ENCODE measurements around the gene RPL23. TPM values are rescaled to one million over a fixed set of nuclear protein-coding genes. Genes with fewer than 3 reads are reported as not detected.

RPL23 gene
- total and polyA plus RNA-seq, 10 of the 15 experiments (the other 5 are each of a cell fraction or from before 2014, with no cell fraction given): 2,200 to 4,821 (median 3,043) TPM

- TF ChIP-seq USF2 (IDR thresholded peaks at IDR 0.05; ENCODE audit: borderline replicate concordance, low read depth, low read length): no peak
- TF ChIP-seq NFXL1 (IDR thresholded peaks at IDR 0.05; ENCODE audit: borderline replicate concordance): no peak
- no peak for TF ChIP-seq SREBF2 (IDR thresholded peaks at IDR 0.05; ENCODE audit: low read length)
- no peak for TF ChIP-seq SMARCA5 (IDR thresholded peaks at IDR 0.05)
Observed at GRCh38 chr17:38809828-38810227, 43.7 kb downstream of the RPL23 start (continued).

GRCh38 chr17:38800237-38800760 lies 53.2 kb downstream of the RPL23 start:
- intact Hi-C loops (cut with micrococcal nuclease; ENCODE audit: unreplicated experiment) (loop anchor here (10.0 kb wide), 1 partner anchor 125 kb away; the partner anchor contains the start of gene EPOP), in situ Hi-C loops (cut with MboI) (no loop called here)
- ATAC-seq: no peak
- Histone ChIP-seq H3K9ac (ENCODE audit: control insufficient read depth, insufficient read depth, low read length) (peak overlapping the region; percentile 89), H3K4me2 (ENCODE audit: control insufficient read depth, insufficient read depth) (peak overlapping the region; percentile 52), H4K20me1 (ENCODE audit: control insufficient read depth, insufficient read depth) (no peaks in the 10 kb centered on the region), H3K9me3 (replicated peaks; ENCODE audit: control insufficient read depth, insufficient read depth, low read length) (no peaks in the 10 kb centered on the region), H3K27ac (ENCODE audit: control insufficient read depth, insufficient read depth) (peak overlapping the region; percentile 93), H3K4me1 (ENCODE audit: control insufficient read depth, insufficient read depth, low read length) (peaks cover 11% of the 10 kb centered on the region), H3K79me2 (ENCODE audit: control insufficient read depth, insufficient read depth, low read length) (peaks cover 31% of the 10 kb centered on the region), H2AFZ (ENCODE audit: control insufficient read depth, low read depth, low read length) (peak overlapping the region; percentile 11), H3K36me3 (ENCODE audit: control insufficient read depth in 2 of 2, insufficient read depth in 2 of 2, low read length in 1 of 2) (peaks cover 7 to 8% of the 10 kb centered on the region in 2 experiments), H3K27me3 (replicated peaks in 1 of 2; ENCODE audit: control insufficient read depth in 2 of 2, insufficient read depth in 2 of 2, low read length in 1 of 2) (no peaks in the 10 kb centered on the region), H3K4me3 (peak overlapping the region; percentile 66)
- ChIA-PET SMC1A (ENCODE audit: uncharacterized antibody, unreplicated experiment) (interaction anchor here (2.0 kb wide), 1 partner anchor 67 kb away, joined by 7 read pairs; no protein-coding TSS in a partner anchor), RAD21 (ENCODE audit: unreplicated experiment) (interaction anchor here (0.7 to 1.0 kb wide), 2 partner anchors 63 to 70 kb away, joined by 3 to 5 read pairs; partner anchors contain the start of gene LASP1), POLR2A (no interaction called here), CTCF (no interaction called here)
- FAIRE-seq: no peak
- 32% methylated on average over 14 of the region's 14 CpGs for WGBS (ENCODE audit: insufficient coverage, insufficient replicate concordance, low lambda C conversion rate, missing lambda C conversion rate)
- no TSS peak for BruUV-seq (replicated peaks)
- peak; percentile 45; the same call in 1 of the 2 replicates for TF ChIP-seq NKRF (conservative IDR thresholded peaks at IDR 0.05)
- no peak for TF ChIP-seq SMC3 (IDR thresholded peaks at IDR 0.05; ENCODE audit: borderline replicate concordance, low read length)
- no peak for TF ChIP-seq ZNF687 (IDR thresholded peaks at IDR 0.05)
- 0 out of 2 replicates have a peak, but pooled peaks have one; percentile 5 for TF ChIP-seq HDGF (IDR thresholded peaks at IDR 0.05)
- TF ChIP-seq BMI1 (IDR thresholded peaks at IDR 0.05; ENCODE audit: borderline replicate concordance): peak; percentile 42; the same call in 1 of the 2 replicates
- no peak for TF ChIP-seq IKZF2 (IDR thresholded peaks at IDR 0.05)
- 0 out of 2 replicates have a peak, but pooled peaks have one; percentile 54 for TF ChIP-seq PML (IDR thresholded peaks at IDR 0.05; ENCODE audit: low read length)
- no peak for TF ChIP-seq SUPT20H (IDR thresholded peaks at IDR 0.05; ENCODE audit: borderline replicate concordance, control insufficient read depth, low read depth, low read length)
- 0 out of 2 replicates have a peak, but pooled peaks have one; percentile 5 for TF ChIP-seq NR2F1 (conservative IDR thresholded peaks at IDR 0.05)
- DNase-seq (ENCODE audit: low read depth, low spot score): no peak

Data from GM12878 (cell line).